Adrenal gland (tissue), 12 donors: ENCODE results near the gene AXIN2. TPM values are rescaled to one million over a fixed set of nuclear protein-coding genes. Genes with fewer than 3 reads are reported as not detected.

Experiments used
- DNase-seq, 7 donors: peaks; one replicate each; pipeline ENCODE4 v3.0.0-alpha.2; 2019 to 2020
- H3K27ac ChIP-seq, 5 donors: fragments of 200-600 bp; sonication (generic) in 4 of 5; 1 replicate in 3 of 5; 2 replicates in 2 of 5; pipeline versions ENCODE4 v1.5.1 to v1.8.0; 2016 to 2020; ENCODE audit warnings: mild to moderate bottlenecking in 1 of 5
- H3K27me3 ChIP-seq: fragments of 200-600 bp; 2 replicates; pipeline ENCODE4 v1.8.0; 2021
- H3K36me3 ChIP-seq, 2 donors: fragments of 200-600 bp; replicated peaks in 1 of 2; 1 replicate in 1 of 2; 2 replicates in 1 of 2; pipeline versions ENCODE4 v1.5.1 to v1.8.0; 2018 to 2022
- H3K4me1 ChIP-seq, 2 donors: fragments of 200-600 bp; replicated peaks in 1 of 2; 1 replicate in 1 of 2; 2 replicates in 1 of 2; pipeline versions ENCODE4 v1.5.1 to v1.8.0; 2018 to 2021
- H3K4me3 ChIP-seq, 4 donors: fragments of 200-600 bp; sonication (generic) in 3 of 4; one replicate each; pipeline ENCODE4 v1.5.1; 2016 to 2018
- H3K9me3 ChIP-seq, 3 donors: fragments of 200-600 bp; sonication (generic) in 1 of 3; replicated peaks in 1 of 3; 1 replicate in 2 of 3; 2 replicates in 1 of 3; pipeline versions ENCODE4 v1.5.1 to v1.8.0; 2016 to 2021
- POLR2A ChIP-seq, 2 donors: fragments of 450-650 bp; IDR thresholded peaks; one replicate each; pipeline ENCODE4 v1.6.1; 2017; ENCODE audit warnings: antibody characterized with exemption in 2 of 2, mild to moderate bottlenecking in 2 of 2, moderate library complexity in 1 of 2
- WGBS, 4 donors: extraction: QIAGEN DNeasy Blood & Tissue Kit in 2 of 4; methylation state at CpG; one replicate each; pipeline versions ENCODE4 v1.1.5 to v1.1.7; 2013 to 2017; 5-methylcytosine and 5-hydroxymethylcytosine counted together
- intact Hi-C, 2 donors: fragments of 100-400 bp; cut with DNase I; formaldehyde crosslinking; loops; one replicate each; pipeline versions ENCODE4 v1.14.1 to v1.15.0; 2022 to 2023
- polyA plus RNA-seq, 3 donors: library from polyadenylated mRNA; stranded (reverse); fragments of 200-250 nt in 2 of 3; fragments of 350-450 nt in 1 of 3; fragmentation: Illumina TruSeq in 1 of 3; extraction: RNeasy Lipid Tissue Mini Kit (QIAGEN cat#74804) in 1 of 3; gene quantifications; one replicate each; pipeline ENCODE4 v1.2.3, GENCODE V29; 2013 to 2014
- total RNA-seq, 9 donors: library from RNA; depleted of rRNA in 4 of 9; stranded (reverse); fragments of >200 nt in 4 of 9; fragments of 120-200 nt in 1 of 9; fragmentation: NEBNext Ultra II Directional in 1 of 9; extraction: Animal tissue kit (Norgen Biotek cat#: 25700) in 1 of 9; gene quantifications; one replicate each; pipeline versions ENCODE4 v1.1.0 to v1.2.4, GENCODE V29; 2013 to 2023
- TF ChIP-seq, protein P1 (sequence below), 6 experiments: fragments of 450-650 bp in 4 of 6; fragments of 200-600 bp in 2 of 6; sonication (generic) in 1 of 6; IDR thresholded peaks; 1 replicate in 5 of 6; 2 replicates in 1 of 6; pipeline versions ENCODE4 v1.5.1 to v1.8.0; 2016 to 2021; ENCODE audit warnings: antibody characterized with exemption in 6 of 6, mild to moderate bottlenecking in 2 of 6, moderate library complexity in 1 of 6
- donor health status: healthy with polysubstance abuse.
- donor health status: Bipolar disorder and iron deficiency.
- donor health status: DM: yes; HTN: yes; CAD: no.
- donor health status: DM: no; HTN: no; CAD: no.
- donor health status: DM: no; HTN: no; CAD: no.
- donor health status: DM: yes; HTN: yes; CAD: no.

Gene AXIN2
- total and polyA plus RNA-seq, 12 donors: 4.4 to 47.3 (median 18.3) TPM

DNA sequence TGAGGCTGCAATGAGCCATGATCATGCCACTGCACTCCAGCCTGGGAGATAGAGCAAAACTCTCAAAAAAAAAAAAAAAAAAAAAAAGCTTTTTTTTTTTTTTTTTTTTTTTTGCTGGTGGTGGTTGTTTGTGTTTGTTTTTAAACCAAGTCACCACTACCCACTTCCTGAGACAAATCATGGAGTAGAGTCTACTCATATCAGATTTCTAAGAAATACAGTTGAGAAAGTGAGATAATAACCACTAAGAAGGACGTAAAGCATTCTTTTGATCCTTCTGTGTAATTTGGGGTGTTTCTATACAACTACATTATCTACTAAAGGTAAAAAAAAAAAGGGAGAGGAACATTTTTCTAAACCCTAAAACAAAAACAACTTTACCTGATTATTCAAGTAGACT is 38.0 kb downstream of the AXIN2 start:
- no peaks in the 10 kb centered on the region for H3K36me3 ChIP-seq
- no peaks in the 10 kb centered on the region for H3K4me1 ChIP-seq
- 67 to 81% (median 76%) methylated on average over 1 of the region's 1 CpG for WGBS, 4 donors
- no peak for DNase-seq
- H3K27me3 ChIP-seq: no peaks in the 10 kb centered on the region
- no peak overlapping the region for H3K4me3 ChIP-seq
- no peak for TF ChIP-seq POLR2A (IDR thresholded peaks at IDR 0.05)
- TF ChIP-seq, protein P1, sequence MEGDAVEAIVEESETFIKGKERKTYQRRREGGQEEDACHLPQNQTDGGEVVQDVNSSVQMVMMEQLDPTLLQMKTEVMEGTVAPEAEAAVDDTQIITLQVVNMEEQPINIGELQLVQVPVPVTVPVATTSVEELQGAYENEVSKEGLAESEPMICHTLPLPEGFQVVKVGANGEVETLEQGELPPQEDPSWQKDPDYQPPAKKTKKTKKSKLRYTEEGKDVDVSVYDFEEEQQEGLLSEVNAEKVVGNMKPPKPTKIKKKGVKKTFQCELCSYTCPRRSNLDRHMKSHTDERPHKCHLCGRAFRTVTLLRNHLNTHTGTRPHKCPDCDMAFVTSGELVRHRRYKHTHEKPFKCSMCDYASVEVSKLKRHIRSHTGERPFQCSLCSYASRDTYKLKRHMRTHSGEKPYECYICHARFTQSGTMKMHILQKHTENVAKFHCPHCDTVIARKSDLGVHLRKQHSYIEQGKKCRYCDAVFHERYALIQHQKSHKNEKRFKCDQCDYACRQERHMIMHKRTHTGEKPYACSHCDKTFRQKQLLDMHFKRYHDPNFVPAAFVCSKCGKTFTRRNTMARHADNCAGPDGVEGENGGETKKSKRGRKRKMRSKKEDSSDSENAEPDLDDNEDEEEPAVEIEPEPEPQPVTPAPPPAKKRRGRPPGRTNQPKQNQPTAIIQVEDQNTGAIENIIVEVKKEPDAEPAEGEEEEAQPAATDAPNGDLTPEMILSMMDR (IDR thresholded peaks at IDR 0.05): no peak
- H3K9me3 ChIP-seq: no peaks in the 10 kb centered on the region
- H3K27ac ChIP-seq: no peak overlapping the region
- intact Hi-C loops: no loop called here

DNA sequence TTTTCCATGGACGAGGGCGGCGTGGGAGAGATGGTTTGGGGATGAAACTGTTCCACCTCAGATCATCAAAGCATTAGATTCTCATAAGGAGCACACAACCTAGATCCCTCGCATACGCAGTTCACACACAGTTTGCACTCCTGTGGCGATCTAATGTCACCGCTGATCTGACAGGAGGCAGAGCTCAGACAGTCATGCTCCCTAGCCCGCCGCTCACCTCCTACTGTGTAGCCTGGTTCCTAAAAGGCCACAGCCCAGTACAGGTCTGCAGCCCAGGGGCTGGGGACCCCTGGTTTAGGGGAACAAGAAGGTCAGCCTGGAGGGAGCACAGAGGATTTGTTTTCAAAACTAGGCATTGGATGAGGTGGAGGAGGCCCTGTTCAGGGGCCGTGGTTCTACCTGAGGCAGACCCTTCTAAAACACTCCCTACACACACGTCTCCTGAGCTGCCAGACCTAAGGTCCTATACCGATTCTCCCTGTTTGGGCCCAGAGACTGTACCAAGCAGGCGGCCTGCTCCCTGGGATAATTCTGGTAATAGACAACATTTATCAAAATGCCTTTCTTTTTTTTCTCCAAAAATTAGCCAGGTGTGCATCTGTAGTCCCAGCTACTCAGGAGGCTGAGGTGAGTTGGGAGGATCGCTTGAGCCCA is 38.6 kb downstream of the AXIN2 start:
- TF ChIP-seq, protein P1 (IDR thresholded peaks at IDR 0.05): no peak
- TF ChIP-seq POLR2A (IDR thresholded peaks at IDR 0.05): no peak
- no peak for DNase-seq
- intact Hi-C loops: no loop called here

DNA sequence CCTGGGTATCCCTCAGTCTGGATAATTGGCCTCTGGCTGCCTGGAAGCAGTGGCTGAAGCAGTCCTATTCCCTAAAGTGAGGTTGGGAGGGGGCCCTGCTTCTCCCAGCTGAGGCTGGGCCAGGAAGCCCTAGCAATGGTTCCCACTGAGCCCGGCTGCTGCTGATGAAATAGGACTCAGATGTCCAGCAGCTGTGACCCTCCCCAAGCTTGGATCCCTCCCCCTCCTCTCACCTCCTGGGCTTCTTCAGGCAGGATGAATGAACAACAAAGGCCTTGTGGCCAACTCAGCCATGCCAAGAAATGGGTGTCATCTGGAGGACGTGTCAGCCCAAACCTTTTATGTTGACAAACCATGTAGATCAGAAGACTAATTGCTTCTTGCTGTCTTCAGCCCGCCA is 42.0 kb downstream of the AXIN2 start:
- H3K36me3 ChIP-seq: no peaks in the 10 kb centered on the region
- 70 to 86% (median 72%) methylated on average over 3 of the region's 3 CpGs for WGBS, 4 donors
- H3K4me3 ChIP-seq: no peak overlapping the region
- no peaks in the 10 kb centered on the region for H3K27me3 ChIP-seq
- intact Hi-C loops: no loop called here
- TF ChIP-seq POLR2A (IDR thresholded peaks at IDR 0.05): no peak
- TF ChIP-seq, protein P1 (IDR thresholded peaks at IDR 0.05): no peak
- H3K4me1 ChIP-seq: no peaks in the 10 kb centered on the region
- H3K9me3 ChIP-seq: no peaks in the 10 kb centered on the region
- H3K27ac ChIP-seq: no peak overlapping the region
- no peak for DNase-seq

More for the DNA sequence above, 38.6 kb downstream of the AXIN2 start:
- WGBS, 4 donors: 94 to 98% (median 95%) methylated on average over 13 to 14 of the region's 14 CpGs
- Histone ChIP-seq H3K36me3 (no peaks in the 10 kb centered on the region), H3K4me3 (no peak overlapping the region), H3K27ac (no peak overlapping the region), H3K9me3 (no peaks in the 10 kb centered on the region), H3K4me1 (no peaks in the 10 kb centered on the region), H3K27me3 (no peaks in the 10 kb centered on the region)

DNA sequence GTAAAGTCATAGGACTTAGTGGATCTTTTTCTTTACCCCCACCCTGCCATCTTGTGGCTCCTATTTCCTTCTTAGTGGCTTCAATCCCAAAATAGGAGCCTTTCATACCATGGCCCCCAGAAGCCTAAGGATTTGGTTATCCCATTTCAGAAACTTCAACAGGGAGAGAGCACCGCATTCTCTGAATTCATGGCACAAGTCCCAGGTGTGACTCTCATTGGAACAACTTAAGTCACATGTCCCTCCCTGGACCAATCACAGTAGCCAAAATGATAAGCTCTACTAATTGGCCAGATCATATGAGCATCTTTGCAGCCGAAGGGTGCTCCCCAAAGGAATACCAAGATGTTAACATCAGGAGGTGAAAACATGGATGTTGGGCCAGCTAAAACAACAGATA is 43.2 kb downstream of the AXIN2 start:
- no peak overlapping the region for H3K27ac ChIP-seq
- no peaks in the 10 kb centered on the region for H3K36me3 ChIP-seq
- intact Hi-C loops: no loop called here
- DNase-seq: peak in 1 of 7 donors; percentile 13
- 90 to 94% (median 93%) methylated on average over 2 of the region's 2 CpGs for WGBS, 4 donors
- no peak overlapping the region for H3K4me3 ChIP-seq
- no peaks in the 10 kb centered on the region for H3K4me1 ChIP-seq
- H3K9me3 ChIP-seq: no peaks in the 10 kb centered on the region
- no peak for TF ChIP-seq POLR2A (IDR thresholded peaks at IDR 0.05)
- TF ChIP-seq, protein P1 (IDR thresholded peaks at IDR 0.05): no peak
- no peaks in the 10 kb centered on the region for H3K27me3 ChIP-seq
